Subcutaneous preadipocyte (primary cell): Measurements from ENCODE around the gene DDX6. TPM values are rescaled to one million over a fixed set of nuclear protein-coding genes. Genes with fewer than 3 reads are reported as not detected.

Source experiments
- small RNA-seq: library from RNA; depleted of rRNA; stranded (forward); fragments of <200 nt; gene quantifications from one replicate; pipeline ENCODE3, GENCODE V24; 2012
- total RNA-seq: library from RNA; depleted of rRNA; stranded (reverse); fragments of >200 nt; gene quantifications from 2 replicates; pipeline ENCODE4 v1.2.3, GENCODE V29; 2012

The DDX6 gene
- 74.2 and 98.3 TPM in 2 replicates for total RNA-seq

GRCh38 chr11:118791111-118791960, at the start of gene DDX6:
Gene DDX6, minus strand, starts transcription at chr11:118791164. Its CDS starts 4,913 bp downstream, at chr11:118786251.

Small RNA genes lying within 50 kb of the gene (small RNA-seq; reads per million reads assigned to genes)
- gene AP004609.2: not detected
- gene RF00019: not detected
- gene RNU6-376P: not detected

Other genes starting within 250 kb of the DDX6 start
- 36.4 and 40.8 TPM in 2 replicates for gene IFT46, start 225.2 kb downstream of the DDX6 start, total RNA-seq
- 105 and 157 TPM in 2 replicates for gene ARCN1, start 218.8 kb downstream of the DDX6 start, total RNA-seq
- gene PHLDB1, start 183.5 kb downstream of the DDX6 start, total RNA-seq: 148 and 163 TPM in 2 replicates
- not detected in 2 replicates for gene TREH, start 111.5 kb downstream of the DDX6 start, total RNA-seq
- gene CXCR5, start 92.7 kb upstream of the DDX6 start, total RNA-seq: not detected in 2 replicates
- gene BCL9L, start 134.8 kb upstream of the DDX6 start, total RNA-seq: 18.0 and 20.1 TPM in 2 replicates
- not detected in 2 replicates for gene UPK2, start 165.1 kb upstream of the DDX6 start, total RNA-seq
- not detected in 2 replicates for gene FOXR1, start 180.6 kb upstream of the DDX6 start, total RNA-seq
- gene CENATAC, start 207.0 kb upstream of the DDX6 start, total RNA-seq: 21.7 and 29.7 TPM in 2 replicates
- gene RPS25, start 227.2 kb upstream of the DDX6 start, total RNA-seq: 492 and 1,967 TPM in 2 replicates
- 66.1 and 79.8 TPM in 2 replicates for gene TRAPPC4, start 227.6 kb upstream of the DDX6 start, total RNA-seq
- gene SLC37A4, start 239.7 kb upstream of the DDX6 start, total RNA-seq: 12.5 TPM in 2 replicates